ENCODE results near the gene RCOR1.

Gene RCOR1

GRCh38 chr14:102594514-102595175 lies 2.2 kb downstream of the RCOR1 start:
- TF ChIP-seq POLR2AphosphoS5 (IDR thresholded peaks at IDR 0.05; ENCODE audit: low read depth) (no peak), SPI1 (IDR thresholded peaks at IDR 0.05; ENCODE audit: borderline replicate concordance, low read depth) (peak; percentile 75), REST (IDR thresholded peaks at IDR 0.05; ENCODE audit: insufficient replicate concordance, low read depth) (no peak), GABPA (IDR thresholded peaks at IDR 0.05; ENCODE audit: low read depth) (no peak), CTCF (IDR thresholded peaks at IDR 0.05; ENCODE audit: insufficient read depth, low read length) (peak; percentile 80)
- Histone ChIP-seq H3K4me3 (replicated peaks; ENCODE audit: insufficient read depth, low read length) (peak overlapping the region; percentile 93), H3K27me3 (ENCODE audit: insufficient read depth, poor library complexity, severe bottlenecking) (no peaks in the 10 kb centered on the region), H3K27ac (replicated peaks) (peak overlapping the region; percentile 94)
- DNase-seq (ENCODE audit: low read depth in 1 of 2, low spot score in 1 of 2), result peak; percentile 80 to 91

- DNase-seq (ENCODE audit: low read depth in 1 of 2, low spot score in 1 of 2), result no peak
- H3K4me3 ChIP-seq (replicated peaks; ENCODE audit: insufficient read depth, low read length), result no peak overlapping the region
- TF ChIP-seq POLR2AphosphoS5 (IDR thresholded peaks at IDR 0.05; ENCODE audit: low read depth) (no peak), CTCF (IDR thresholded peaks at IDR 0.05; ENCODE audit: insufficient read depth, low read length) (no peak), REST (IDR thresholded peaks at IDR 0.05; ENCODE audit: insufficient replicate concordance, low read depth) (no peak), SPI1 (IDR thresholded peaks at IDR 0.05; ENCODE audit: borderline replicate concordance, low read depth) (no peak), GABPA (IDR thresholded peaks at IDR 0.05; ENCODE audit: low read depth) (no peak)
- H3K27ac ChIP-seq (replicated peaks), result no peak overlapping the region
- no peaks in the 10 kb centered on the region for H3K27me3 ChIP-seq (ENCODE audit: insufficient read depth, poor library complexity, severe bottlenecking)
These were observed 9.0 kb downstream of the RCOR1 start for GRCh38 chr14:102601378-102601925.

GRCh38 chr14:102602421-102603292 lies 10.2 kb downstream of the RCOR1 start:
- no peak for DNase-seq (ENCODE audit: low read depth in 1 of 2, low spot score in 1 of 2)
- no peak overlapping the region for H3K4me3 ChIP-seq (replicated peaks; ENCODE audit: insufficient read depth, low read length)
- no peak overlapping the region for H3K27ac ChIP-seq (replicated peaks)
- no peaks in the 10 kb centered on the region for H3K27me3 ChIP-seq (ENCODE audit: insufficient read depth, poor library complexity, severe bottlenecking)
- TF ChIP-seq GABPA (IDR thresholded peaks at IDR 0.05; ENCODE audit: low read depth) (no peak), SPI1 (IDR thresholded peaks at IDR 0.05; ENCODE audit: borderline replicate concordance, low read depth) (no peak), REST (IDR thresholded peaks at IDR 0.05; ENCODE audit: insufficient replicate concordance, low read depth) (no peak), POLR2AphosphoS5 (IDR thresholded peaks at IDR 0.05; ENCODE audit: low read depth) (no peak), CTCF (IDR thresholded peaks at IDR 0.05; ENCODE audit: insufficient read depth, low read length) (no peak)

All from HL-60 (cell line).